Skin epidermis (tissue), 12 donors: Measurements from ENCODE around the gene FARS2.

Experiments used
- H3K27ac ChIP-seq, 21 experiments: fragments of 200-600 bp; sonication (generic) in 11 of 21; one replicate each; pipeline ENCODE4 v1.5.0; 2020; ENCODE audit warnings: mild to moderate bottlenecking in 3 of 21, inconsistent platforms in 2 of 21, moderate library complexity in 2 of 21
- H3K4me3 ChIP-seq, 7 experiments: fragments of 200-600 bp; sonication (generic) in 2 of 7; one replicate each; pipeline ENCODE4 v1.5.0; 2020; ENCODE audit warnings: inconsistent platforms in 2 of 7, mild to moderate bottlenecking in 2 of 7, moderate library complexity in 1 of 7

The FARS2 gene

GRCh38 chr6:5514353-5514752 is 253.0 kb downstream of the FARS2 start:
- no peak overlapping the region for H3K27ac ChIP-seq
- H3K4me3 ChIP-seq, result no peak overlapping the region

DNA sequence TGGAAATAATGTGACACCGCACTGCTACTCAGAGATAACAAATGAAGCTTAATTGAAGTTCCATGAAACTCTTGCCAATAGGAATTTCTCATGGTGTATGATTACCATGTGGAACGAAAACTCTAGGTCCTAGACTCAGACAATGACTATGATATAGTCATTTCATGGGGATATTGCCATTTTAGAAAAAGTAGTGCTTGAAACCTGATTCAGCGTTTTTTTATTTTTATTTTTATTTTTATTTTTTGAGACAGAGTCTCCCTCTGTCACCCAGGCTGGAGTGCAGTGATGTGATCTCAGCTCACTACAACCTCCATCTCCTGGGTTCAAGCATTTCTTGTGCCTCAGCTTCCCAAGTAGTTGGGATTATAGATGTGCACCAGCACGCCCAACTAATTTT is 253.9 kb downstream of the FARS2 start:
- H3K27ac ChIP-seq, result no peak overlapping the region
- H3K4me3 ChIP-seq, result no peak overlapping the region

GRCh38 chr6:5516036-5516435 is 254.7 kb downstream of the FARS2 start:
- Histone ChIP-seq H3K27ac (no peak overlapping the region), H3K4me3 (no peak overlapping the region)

GRCh38 chr6:5517796-5518195 is 256.5 kb downstream of the FARS2 start:
- no peak overlapping the region for H3K27ac ChIP-seq

DNA sequence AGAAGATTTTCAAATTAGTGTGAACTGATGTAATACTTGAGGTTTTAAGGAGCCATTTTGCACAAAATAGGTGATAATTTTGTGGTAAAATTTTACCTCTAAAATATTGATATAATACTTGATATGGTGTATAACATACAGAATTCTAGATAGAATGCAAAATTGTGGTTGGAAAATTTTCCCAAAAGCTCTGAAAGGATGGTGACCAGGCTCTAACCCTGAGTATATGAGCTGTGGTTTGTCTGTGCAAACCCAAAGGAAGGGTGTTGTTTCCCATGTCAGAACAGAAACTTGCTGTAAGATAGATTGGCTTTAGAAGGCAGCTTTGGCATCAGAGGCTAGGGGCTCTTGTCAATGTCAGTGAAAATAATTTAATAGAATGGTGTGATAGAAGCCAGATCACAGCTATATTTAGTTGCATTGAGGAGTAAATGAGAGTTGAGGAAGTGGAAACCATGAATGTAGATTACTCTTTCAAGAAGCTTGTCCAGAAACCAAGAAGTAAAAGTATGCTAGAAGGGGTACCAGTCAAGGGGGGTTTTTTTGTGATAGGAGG is 257.7 kb downstream of the FARS2 start:
- Histone ChIP-seq H3K27ac (no peak overlapping the region), H3K4me3 (no peak overlapping the region)

More at GRCh38 chr6:5517796-5518195, 256.5 kb downstream of the FARS2 start:
- no peak overlapping the region for H3K4me3 ChIP-seq

GRCh38 chr6:5520796-5521195 is 259.5 kb downstream of the FARS2 start:
- no peak overlapping the region for H3K27ac ChIP-seq
- H3K4me3 ChIP-seq, result no peak overlapping the region

DNA sequence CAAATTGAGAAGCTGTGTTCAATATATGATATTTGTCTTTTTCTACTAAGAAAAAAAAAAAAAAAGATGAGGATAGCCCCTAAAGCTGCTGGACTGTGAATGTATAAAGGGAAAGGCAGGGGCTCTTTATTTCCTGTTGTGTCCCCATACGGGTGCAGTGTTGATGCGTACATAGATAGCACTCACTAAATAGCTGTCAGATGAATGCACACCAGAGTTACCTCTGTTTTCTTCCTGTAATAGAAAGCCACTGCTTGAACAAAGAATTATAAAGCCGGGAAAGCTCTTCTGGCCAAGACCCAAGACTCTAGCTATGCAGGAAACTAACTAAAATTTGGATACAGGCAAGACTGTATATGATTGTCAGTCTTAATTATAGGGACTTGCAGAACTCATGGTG is 260.0 kb downstream of the FARS2 start:
- Histone ChIP-seq H3K4me3 (no peak overlapping the region), H3K27ac (no peak overlapping the region)

- Histone ChIP-seq H3K4me3 (no peak overlapping the region), H3K27ac (no peak overlapping the region)
Measured at GRCh38 chr6:5522147-5522546, 260.8 kb downstream of the FARS2 start.

DNA sequence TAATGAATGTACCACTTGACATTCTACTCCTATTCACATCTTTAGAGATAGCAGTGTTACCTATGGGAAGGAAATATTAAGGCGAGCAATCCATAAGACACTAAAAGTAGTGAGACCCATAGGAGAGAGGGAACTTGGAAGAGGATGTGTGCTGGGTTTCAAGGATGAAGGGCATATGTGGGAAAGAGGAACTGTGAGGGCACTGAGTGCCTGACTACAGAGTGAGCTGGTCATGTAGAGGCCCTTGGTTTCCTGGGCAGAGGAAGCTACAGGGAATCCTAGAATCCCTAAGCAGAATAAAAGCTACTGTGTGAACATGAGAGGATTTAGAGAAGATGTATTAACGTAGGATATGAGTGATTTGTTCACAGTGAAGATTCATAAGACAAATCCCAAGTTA is 262.8 kb downstream of the FARS2 start:
- Histone ChIP-seq H3K27ac (no peak overlapping the region), H3K4me3 (no peak overlapping the region)

- Histone ChIP-seq H3K4me3 (no peak overlapping the region), H3K27ac (peak overlapping the region in 3 of 21 experiments; percentile 37 to 41 (median 40))
Measured at GRCh38 chr6:5525209-5525608, 263.9 kb downstream of the FARS2 start.

DNA sequence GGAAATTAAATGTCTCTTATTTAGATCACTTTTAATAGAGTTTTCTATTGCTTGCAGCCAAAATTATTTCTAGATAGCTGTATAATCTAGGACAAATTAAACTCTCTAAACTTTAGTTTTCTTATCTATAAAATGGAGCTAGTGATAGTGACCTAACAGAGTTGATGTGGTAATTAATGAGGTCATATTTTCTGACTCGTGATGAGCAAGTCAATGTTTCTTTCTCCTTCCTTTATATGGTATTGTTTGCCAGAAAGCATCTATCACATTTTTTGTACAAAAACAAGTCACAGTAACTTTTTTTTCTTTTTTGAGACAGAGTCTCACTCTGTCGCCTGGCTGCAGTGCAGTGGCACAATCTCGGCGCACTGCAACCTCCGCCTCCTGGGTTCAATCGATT is 267.7 kb downstream of the FARS2 start:
- Histone ChIP-seq H3K4me3 (no peak overlapping the region), H3K27ac (no peak overlapping the region)

- H3K27ac ChIP-seq, result no peak overlapping the region
- no peak overlapping the region for H3K4me3 ChIP-seq
Measured at GRCh38 chr6:5529733-5530132, 268.4 kb downstream of the FARS2 start.

DNA sequence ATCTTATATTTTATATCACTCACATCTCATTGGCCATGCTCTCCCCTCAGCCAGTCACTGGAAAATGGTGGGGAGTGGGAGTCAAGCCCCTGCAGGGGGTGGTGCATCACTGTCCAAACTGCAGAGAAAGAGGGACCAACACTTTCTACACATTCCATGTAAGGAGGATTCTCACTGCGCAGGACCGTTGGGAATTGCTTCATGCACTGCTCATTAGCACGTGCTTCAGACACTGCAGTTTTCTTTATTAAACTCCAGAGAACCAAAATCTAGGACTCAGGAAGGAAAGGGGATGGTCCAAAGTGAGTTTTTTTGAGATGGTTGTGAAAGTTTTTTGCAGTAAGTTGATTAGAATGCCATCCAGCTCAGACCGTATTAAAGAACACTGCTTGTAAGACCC is 269.8 kb downstream of the FARS2 start:
- no peak overlapping the region for H3K4me3 ChIP-seq

DNA sequence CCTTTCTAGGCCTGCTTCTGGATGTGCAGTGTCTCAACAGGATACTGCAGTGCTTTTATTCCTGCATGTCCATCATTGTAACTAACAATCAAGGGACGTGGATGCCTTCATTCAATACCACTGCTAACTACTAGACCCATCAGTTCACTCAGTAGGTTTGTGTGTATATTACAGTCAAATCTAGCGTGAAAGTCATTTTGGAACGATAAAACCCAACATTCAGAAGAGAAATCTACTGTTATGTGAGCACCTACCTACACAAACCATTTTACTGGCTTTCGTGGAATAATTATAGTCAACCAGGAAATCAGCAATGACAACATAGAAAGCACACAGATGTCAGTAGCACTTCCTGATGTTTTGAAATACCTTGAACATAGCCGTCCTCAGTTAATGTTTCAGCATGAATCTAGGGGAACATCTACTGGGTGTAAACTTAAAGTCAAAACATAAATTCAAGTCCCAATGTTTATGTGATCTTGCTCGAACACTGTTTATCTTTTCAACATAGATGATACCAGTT is 270.6 kb downstream of the FARS2 start:
- Histone ChIP-seq H3K4me3 (no peak overlapping the region), H3K27ac (no peak overlapping the region)

More for the DNA sequence above, 269.8 kb downstream of the FARS2 start:
- no peak overlapping the region for H3K27ac ChIP-seq

DNA sequence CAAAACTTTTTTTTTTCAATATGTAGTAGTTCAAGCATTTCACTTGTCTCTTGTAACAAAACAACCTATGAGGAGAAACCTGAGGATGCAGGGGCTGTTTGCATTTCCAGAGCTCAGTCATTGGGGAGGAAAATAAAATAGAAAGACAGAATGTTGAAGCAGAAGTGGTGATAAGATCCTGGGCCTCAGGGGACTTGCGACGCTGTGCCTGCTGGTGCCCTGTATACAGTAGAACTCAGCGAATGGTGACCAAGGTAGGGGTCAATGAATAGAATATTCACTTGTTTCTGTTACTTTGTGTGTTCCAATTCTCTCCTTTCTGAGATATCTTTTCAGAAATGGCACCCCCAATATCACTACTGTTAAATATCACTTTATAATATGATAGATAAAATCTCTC is 271.6 kb downstream of the FARS2 start:
- no peak overlapping the region for H3K4me3 ChIP-seq
- no peak overlapping the region for H3K27ac ChIP-seq

DNA sequence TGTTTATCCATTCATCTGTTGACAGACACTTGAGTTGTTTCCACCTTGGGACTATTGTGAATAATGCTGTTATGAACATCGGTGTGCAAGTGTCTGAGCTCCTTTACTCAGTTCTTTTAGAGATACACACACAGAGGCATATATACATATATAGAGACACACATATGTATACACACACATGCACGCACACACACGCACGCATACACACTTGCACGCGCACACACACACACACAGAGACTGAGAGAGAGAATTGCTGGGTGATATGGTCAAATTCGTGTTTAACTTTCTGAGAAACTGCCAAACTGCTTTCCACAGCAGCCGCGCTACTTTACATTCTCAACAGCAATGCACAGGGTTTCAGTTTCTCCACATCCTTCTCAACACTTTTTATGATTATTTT is 273.3 kb downstream of the FARS2 start:
- H3K27ac ChIP-seq, result no peak overlapping the region
- H3K4me3 ChIP-seq, result no peak overlapping the region

- no peak overlapping the region for H3K4me3 ChIP-seq
- peak overlapping the region in 4 of 21 experiments; percentile 27 to 80 (median 60) for H3K27ac ChIP-seq
Measured at GRCh38 chr6:5536644-5537043, 275.3 kb downstream of the FARS2 start.

- peak overlapping the region in 7 of 21 experiments; percentile 17 to 80 (median 47) for H3K27ac ChIP-seq
Measured at GRCh38 chr6:5537132-5537531, 275.8 kb downstream of the FARS2 start.

GRCh38 chr6:5537967-5538366 is 276.7 kb downstream of the FARS2 start:
- H3K27ac ChIP-seq, result peak overlapping the region in 5 of 21 experiments; percentile 24 to 80 (median 51)
- H3K4me3 ChIP-seq, result no peak overlapping the region

More at GRCh38 chr6:5537132-5537531, 275.8 kb downstream of the FARS2 start:
- no peak overlapping the region for H3K4me3 ChIP-seq

DNA sequence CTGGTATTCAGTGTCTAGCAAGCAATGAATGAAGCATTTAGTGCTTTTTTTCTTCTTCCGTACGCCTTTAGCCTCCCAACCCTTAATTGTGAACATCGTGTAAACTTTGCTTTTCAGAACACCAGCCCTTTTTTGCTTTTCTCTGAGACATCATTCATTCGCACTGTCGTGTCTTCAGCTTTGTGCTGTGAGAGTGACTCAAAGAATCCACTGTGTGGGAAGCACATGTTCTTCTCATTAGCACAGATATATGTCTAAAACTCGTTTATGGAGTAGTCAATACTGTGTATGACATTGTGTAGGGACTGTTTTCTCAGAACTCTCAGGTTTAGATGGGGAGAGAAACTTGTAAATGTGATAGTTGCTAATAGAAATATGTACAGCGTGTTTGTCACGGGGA is 279.1 kb downstream of the FARS2 start:
- no peak overlapping the region for H3K4me3 ChIP-seq
- peak overlapping the region in 4 of 21 experiments; percentile 4 to 60 (median 8) for H3K27ac ChIP-seq

- no peak overlapping the region for H3K4me3 ChIP-seq
Measured at GRCh38 chr6:5541025-5541424, 279.7 kb downstream of the FARS2 start.

More at GRCh38 chr6:5541025-5541424, 279.7 kb downstream of the FARS2 start:
- peak overlapping the region in 2 of 21 experiments; percentile 8 to 9 for H3K27ac ChIP-seq
